GM12892 (cell line): Measurements from ENCODE around the gene COL1A1.

Experiments
- DNase-seq: peaks from one replicate; pipeline ENCODE4 v3.0.0; 2011; ENCODE audit not compliant: insufficient read length
- FAIRE-seq: peaks from 2 replicates; lab custom pipeline; 2011; peaks lifted over from hg19 to GRCh38; lab: Jason Lieb, UNC
- POLR2A ChIP-seq: IDR thresholded peaks from 2 replicates; pipeline ENCODE4 v1.6.1; 2011; ENCODE audit warnings: low read depth, low read length, control low read depth
- POLR2AphosphoS5 ChIP-seq: IDR thresholded peaks from 2 replicates; pipeline ENCODE4 v1.6.1; 2011; ENCODE audit warnings: low read depth, low read length, control low read depth
- TAF1 ChIP-seq: IDR thresholded peaks from 2 replicates; pipeline ENCODE4 v1.6.1; 2011; ENCODE audit warnings: low read depth, mild to moderate bottlenecking, control low read depth, low read length, borderline replicate concordance

The COL1A1 gene

GRCh38 chr17:50163843-50164696 lies 37.4 kb downstream of the COL1A1 start:
- DNase-seq (no peak), FAIRE-seq (no peak)
- TF ChIP-seq POLR2AphosphoS5 (no peak), TAF1 (no peak)

DNA sequence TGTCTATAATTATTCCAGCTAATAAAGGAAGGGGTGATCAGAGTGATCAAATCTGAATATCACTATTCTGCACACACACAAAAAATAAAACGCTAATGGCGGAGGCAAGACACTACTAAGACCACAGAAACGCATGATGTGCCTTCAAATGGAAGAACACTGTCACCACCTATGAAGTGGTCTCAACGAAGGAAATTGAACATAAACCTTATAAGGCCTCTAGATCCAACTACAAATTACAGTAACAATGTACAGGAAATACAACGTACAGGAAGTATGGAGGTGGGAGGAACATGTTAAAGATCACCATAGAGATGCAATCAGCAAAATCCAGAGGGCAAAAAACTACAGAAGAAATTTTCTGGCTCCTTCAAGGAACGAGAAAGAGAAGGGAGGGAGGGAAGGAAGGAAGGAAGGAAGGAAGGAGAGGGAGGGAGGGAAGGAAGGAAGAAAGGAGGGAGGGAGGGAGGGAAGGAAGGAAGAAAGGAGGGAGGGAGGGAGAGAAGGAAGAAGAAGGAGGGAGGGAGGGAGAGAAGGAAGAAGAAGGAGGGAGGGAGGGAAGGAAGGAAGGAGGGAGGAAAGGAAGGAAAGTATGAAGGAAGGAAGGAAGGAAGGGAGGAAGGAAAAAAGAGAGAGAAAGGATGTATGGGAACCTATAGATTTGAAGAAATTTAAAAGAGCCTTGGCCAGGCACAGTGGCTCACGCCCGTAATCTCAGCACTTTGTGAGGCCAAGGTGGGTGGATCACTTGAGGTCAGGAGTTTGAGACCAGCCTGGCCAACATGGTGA lies 38.8 kb downstream of the COL1A1 start:
- no peak for FAIRE-seq
- DNase-seq: no peak
- TF ChIP-seq TAF1: no peak
- TF ChIP-seq POLR2AphosphoS5: no peak
- TF ChIP-seq POLR2A: no peak

- TF ChIP-seq POLR2A: no peak
- no peak for TF ChIP-seq POLR2AphosphoS5
- no peak for TF ChIP-seq TAF1
- no peak for FAIRE-seq
- no peak for DNase-seq
These were observed 39.5 kb downstream of the COL1A1 start for GRCh38 chr17:50161911-50162288.

GRCh38 chr17:50161023-50161910 lies 40.2 kb downstream of the COL1A1 start:
- no peak for TF ChIP-seq POLR2AphosphoS5
- no peak for TF ChIP-seq TAF1
- peak; percentile 45; the same call in 1 of the 2 replicates for TF ChIP-seq POLR2A
- DNase-seq (peak; percentile 100), FAIRE-seq (peak; percentile 99)

GRCh38 chr17:50157891-50158290 lies 43.5 kb downstream of the COL1A1 start:
- FAIRE-seq (no peak), DNase-seq (no peak)
- TF ChIP-seq TAF1 (no peak), POLR2AphosphoS5 (no peak), POLR2A (no peak)

GRCh38 chr17:50155115-50155819 lies 46.2 kb downstream of the COL1A1 start:
- FAIRE-seq: no peak
- no peak for DNase-seq
- no peak for TF ChIP-seq POLR2A
- no peak for TF ChIP-seq POLR2AphosphoS5
- no peak for TF ChIP-seq TAF1

DNA sequence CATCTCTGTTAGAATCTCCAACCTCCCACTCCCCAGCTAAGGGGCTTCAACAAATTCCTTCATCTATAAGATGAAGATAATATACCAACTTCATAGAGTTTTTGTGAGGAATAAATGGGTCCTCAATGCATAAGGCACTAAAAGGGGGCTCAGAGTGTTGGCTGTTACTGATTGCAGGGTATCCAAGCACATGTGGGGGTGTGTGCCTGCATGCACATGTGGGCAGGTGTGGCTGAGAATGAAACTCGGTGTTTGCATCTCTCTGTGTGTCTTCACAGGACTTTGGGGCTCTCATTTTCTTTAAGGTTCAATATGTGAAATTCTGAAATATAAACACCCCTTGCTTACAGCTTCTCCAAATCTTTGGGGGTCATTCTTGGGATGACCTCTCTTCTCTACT lies 46.8 kb downstream of the COL1A1 start:
- FAIRE-seq: peak; percentile 70
- TF ChIP-seq POLR2AphosphoS5: no peak
- no peak for TF ChIP-seq POLR2A
- TF ChIP-seq TAF1: no peak
- no peak for DNase-seq

DNA sequence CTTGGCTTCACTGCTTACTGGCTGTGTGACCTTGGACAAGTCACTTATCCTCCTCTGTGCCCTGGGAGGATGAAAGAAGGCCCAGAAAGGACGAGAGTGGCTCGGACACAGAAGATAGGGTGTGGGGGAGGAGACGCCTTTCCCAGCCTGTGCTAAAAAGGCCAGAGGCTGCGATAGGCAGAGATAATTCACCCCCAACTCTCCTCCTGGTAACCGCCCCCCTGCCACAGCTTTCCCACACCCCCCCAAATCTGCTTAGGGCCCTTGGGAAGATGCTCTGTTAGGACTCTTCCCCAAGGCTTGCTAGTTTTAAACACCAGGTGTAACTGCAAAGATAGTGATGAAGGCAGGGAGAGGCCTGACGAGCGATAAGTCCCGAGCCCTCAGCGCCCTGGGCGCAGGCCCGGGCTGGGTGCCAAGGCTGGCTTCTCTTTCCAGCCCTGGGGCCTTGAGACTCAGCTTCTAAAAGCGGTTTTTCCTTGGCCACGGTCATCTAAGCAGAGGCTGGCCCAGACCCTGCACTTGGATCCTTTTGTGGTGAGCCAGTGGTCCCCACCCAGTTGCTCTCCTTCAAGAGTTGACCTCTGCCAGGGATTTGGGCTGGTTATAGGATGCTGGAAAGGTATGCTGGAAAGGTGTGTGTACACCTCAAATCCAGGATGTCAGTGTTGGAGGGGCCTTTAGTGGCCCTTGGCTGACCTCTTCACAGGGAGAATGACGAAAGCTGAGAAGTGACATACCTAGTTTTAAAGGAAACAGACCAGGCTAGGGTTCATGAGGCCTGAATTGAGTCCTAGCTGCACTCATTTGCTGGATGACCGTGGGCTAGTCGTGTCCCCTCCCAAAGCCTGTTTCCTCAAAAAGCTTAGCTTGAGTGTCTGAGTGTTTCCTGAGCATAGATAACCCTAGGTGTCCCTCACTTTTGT lies 47.5 kb downstream of the COL1A1 start:
- TF ChIP-seq POLR2AphosphoS5 (no peak), TAF1 (no peak), POLR2A (no peak)

GRCh38 chr17:50152736-50153135 lies 48.7 kb downstream of the COL1A1 start:
- FAIRE-seq: no peak
- DNase-seq: no peak
- TF ChIP-seq POLR2A: no peak
- TF ChIP-seq POLR2AphosphoS5: no peak
- TF ChIP-seq TAF1: no peak

More for the DNA sequence above, 47.5 kb downstream of the COL1A1 start:
- peak; percentile 36 for FAIRE-seq
- DNase-seq: no peak

DNA sequence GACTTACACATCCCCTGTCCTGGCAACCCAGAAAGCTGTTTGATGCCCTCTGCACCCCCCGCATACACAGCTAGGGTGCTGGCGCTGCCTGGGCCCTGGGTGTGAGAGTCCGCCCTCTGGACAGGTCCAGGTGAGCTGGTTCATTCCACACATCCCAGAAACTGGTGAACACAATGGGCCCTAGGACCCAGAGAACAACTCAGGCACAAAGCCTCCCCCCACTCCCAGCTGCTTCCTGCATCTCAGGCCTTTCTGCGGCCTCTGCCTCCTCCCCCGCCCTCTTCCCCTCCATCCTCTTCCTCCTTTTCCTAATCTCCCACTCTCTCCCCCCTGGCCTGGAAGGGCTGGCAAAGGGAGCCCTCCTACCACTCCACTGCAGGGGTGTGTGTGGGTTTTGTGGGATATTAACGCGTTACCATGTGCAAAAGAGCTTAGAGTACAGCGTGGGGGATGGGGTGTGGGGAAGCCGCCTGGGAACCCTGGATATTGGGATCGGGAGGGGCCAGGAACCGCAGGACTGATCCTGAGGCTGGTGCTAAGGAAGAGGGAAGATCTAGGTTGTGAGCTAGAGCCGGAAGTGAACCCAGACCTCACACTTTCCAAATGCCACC lies 49.4 kb downstream of the COL1A1 start:
- DNase-seq: peak; percentile 67
- TF ChIP-seq TAF1: peak; percentile 47; the same call in 1 of the 2 replicates
- no peak; the same call in 1 of the 2 replicates for TF ChIP-seq POLR2A
- TF ChIP-seq POLR2AphosphoS5: peak; percentile 57; the same call in 1 of the 2 replicates
- peak; percentile 94 for FAIRE-seq
